ENCODE measurements around the gene COG7.

Gene COG7

DNA sequence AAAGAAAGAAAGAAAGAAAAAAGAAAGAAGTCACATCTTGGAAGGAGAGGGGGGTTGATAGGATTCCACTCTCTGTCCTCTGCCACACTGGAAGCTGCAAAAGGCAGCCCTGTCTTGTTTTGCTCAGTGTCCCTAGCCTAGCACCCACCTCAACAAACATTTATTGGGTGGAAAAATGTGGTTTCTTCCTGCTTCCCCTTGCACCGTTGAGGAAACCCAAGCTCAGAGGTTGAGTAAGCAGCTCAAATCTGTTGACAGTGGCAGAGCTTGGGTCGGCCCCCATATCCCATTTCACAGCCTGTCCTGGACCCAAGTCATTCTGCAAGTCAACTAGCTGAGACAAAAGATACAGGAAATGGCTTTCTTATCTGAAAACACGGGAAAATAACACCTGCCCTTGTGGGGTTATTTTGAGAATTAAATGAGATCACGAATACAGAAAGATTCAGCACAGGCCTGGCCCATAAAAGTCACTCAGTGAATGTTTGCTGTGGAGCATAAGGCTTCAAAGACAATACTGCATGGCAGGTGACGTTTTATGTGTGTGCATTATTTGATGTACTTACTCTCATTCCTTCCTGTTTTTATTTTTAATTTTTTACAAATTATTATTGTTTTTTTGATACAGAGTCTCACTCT is 87.3 kb downstream of the COG7 start:
- no peak for DNase-seq (ENCODE audit: low read depth)

DNA sequence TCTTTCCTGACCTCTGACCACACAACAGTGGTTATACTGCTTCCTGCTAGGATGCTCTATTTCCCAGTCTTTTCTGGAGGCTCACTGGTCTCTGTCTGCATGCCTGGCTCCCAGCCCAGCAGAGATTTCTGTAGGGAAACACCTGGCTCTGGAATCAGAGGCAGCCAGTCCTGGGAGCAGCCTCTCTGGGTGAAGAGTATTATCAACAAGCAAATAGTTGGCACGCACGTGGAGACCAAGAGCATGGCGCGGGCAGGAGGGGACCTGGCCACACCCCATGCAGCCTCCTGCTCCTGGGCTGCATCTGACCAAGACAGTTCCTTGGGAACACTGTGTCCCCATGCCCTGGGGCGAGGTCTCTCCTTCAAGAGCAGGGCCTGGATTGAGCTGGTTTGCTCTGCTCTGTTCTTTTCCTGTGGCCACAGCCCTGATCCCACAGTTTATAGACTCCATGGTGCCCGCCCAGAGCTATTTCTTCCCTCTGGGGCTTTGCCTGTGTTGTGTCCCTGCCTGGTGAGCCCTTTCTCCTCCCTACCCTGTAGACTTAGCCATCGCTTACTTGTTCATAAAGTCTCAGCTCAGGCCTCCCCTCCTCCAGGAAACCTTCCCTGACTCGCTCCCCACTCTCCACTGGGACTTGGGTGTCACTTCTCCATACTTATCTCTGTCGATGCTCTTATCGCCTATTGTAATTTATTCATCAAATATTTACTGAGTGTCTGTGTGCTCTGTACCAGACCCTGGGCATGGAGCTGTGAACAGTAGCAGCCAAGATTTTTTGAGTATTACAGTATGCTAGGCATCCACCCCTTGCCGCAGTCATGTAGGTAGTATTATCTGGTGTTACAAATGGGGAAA is 90.3 kb downstream of the COG7 start:
- H3K4me3 ChIP-seq (ENCODE audit: low read length) = no peak overlapping the region
- DNase-seq (ENCODE audit: low read depth) = no peak
- TF ChIP-seq, protein P1, sequence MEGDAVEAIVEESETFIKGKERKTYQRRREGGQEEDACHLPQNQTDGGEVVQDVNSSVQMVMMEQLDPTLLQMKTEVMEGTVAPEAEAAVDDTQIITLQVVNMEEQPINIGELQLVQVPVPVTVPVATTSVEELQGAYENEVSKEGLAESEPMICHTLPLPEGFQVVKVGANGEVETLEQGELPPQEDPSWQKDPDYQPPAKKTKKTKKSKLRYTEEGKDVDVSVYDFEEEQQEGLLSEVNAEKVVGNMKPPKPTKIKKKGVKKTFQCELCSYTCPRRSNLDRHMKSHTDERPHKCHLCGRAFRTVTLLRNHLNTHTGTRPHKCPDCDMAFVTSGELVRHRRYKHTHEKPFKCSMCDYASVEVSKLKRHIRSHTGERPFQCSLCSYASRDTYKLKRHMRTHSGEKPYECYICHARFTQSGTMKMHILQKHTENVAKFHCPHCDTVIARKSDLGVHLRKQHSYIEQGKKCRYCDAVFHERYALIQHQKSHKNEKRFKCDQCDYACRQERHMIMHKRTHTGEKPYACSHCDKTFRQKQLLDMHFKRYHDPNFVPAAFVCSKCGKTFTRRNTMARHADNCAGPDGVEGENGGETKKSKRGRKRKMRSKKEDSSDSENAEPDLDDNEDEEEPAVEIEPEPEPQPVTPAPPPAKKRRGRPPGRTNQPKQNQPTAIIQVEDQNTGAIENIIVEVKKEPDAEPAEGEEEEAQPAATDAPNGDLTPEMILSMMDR (conservative IDR thresholded peaks at IDR 0.05; ENCODE audit: low read depth, low read length) = no peak

More for the DNA sequence above, 87.3 kb downstream of the COG7 start:
- TF ChIP-seq, protein P1 (conservative IDR thresholded peaks at IDR 0.05; ENCODE audit: low read depth, low read length) = no peak
- no peak overlapping the region for H3K4me3 ChIP-seq (ENCODE audit: low read length)

DNA sequence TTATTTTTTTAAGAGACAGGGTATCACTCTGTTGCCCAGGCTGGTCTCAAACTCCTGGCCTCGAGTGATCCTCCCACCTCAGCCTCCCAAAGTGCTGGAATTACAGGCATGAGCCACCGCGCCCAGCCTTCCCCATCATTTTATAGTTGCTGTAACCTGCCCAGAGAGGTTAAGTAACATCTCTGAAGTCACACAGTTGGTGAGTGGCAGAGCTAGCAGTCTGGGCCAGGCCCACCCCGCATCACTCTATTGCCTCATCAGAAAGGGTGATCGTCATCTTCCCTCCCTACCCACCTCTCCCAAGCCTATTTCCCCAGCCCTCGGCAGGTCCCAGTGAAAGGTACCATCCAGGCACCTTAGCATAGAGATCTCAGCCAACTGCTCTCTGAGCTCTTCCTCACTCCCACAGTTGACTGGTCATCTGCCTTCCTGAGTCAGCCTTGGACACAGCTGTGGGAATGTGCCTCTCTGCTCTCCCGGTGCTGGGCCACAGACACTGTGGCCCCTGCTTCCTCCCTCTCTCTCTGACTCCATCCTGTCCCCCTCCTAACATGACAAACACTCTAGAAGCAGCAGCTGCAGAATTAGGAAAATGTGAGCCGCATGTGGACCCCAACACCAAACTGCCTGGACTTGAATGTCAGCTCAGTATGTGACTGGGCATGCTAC is 93.8 kb downstream of the COG7 start:
- no peak for DNase-seq (ENCODE audit: low read depth)
- TF ChIP-seq, protein P1 (conservative IDR thresholded peaks at IDR 0.05; ENCODE audit: low read depth, low read length) = no peak
- H3K4me3 ChIP-seq (ENCODE audit: low read length) = no peak overlapping the region

DNA sequence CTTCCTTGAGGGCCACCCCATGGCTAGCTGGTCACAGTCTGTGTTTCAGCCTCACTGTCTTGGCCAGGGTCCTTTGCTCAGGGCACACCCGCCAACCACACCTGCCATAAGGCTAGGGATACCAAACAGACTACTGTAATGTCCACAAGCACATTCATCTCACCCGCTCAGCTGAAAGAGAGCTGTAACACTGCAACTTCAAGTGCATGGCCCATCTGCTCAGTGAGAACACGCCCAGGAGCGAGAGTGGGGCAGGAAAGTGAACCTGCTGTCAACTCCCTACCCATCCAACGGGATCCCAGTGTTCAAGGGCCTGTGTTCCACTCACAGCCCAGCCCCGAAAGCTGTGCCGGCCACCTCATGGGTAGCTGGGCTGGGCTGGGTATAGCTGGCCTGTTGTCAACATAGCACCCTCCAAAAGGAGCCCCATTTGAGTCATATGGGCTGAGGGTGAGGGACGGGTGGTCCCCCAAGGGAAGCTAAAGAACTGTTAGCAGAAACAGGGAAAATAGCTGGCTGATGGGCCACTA is 95.2 kb downstream of the COG7 start:
- no peak overlapping the region for H3K4me3 ChIP-seq (ENCODE audit: low read length)
- TF ChIP-seq, protein P1 (conservative IDR thresholded peaks at IDR 0.05; ENCODE audit: low read depth, low read length) = no peak
- no peak for DNase-seq (ENCODE audit: low read depth)

DNA sequence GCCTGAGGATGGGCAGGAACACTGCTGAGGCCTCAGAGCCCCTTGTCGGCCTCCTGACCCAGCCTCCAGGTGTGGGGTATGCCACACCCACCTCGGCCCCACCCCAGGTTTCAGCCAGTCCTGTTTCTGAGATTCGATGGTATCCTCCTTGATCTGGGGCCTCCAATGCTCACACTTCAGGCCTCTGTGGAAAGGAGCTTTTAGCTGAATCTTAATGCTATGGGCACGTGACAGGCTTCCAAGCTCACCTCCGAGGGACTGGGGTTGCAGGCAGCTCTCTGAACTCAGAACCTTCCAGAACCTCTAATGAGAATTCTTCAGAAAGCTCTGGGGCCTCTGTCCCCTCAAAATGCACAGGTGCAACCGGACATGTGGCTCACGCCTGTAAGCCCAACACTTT is 96.0 kb downstream of the COG7 start:
- no peak for DNase-seq (ENCODE audit: low read depth)
- TF ChIP-seq, protein P1 (conservative IDR thresholded peaks at IDR 0.05; ENCODE audit: low read depth, low read length) = no peak

DNA sequence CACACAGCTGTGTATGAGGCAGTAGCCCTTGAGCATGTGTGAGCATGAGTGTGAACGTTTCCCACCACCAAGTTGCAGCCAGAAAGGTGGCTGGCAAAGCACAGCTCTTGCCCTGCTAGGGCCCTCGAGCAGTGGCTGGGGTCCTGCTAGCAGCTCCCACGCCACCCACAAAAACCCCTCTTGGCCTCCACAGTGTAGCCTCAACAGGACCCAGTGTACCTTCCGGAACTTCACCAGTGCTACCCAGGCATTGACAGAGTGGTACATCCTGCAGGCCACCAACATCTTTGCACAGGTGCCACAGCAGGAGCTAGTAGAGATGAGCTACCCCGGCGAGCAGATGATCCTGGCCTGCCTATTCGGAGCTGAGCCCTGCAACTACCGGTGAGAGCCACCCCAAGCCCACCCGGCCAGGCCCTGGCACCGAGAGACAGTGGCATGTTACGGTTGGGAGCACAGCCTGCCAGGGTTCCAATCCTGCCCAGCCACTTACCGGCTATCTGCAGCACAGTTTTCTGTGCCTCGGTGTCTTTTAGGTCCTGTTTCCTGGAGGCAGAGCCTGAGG is 97.8 kb downstream of the COG7 start:
- TF ChIP-seq, protein P1 (conservative IDR thresholded peaks at IDR 0.05; ENCODE audit: low read depth, low read length) = no peak
- no peak for DNase-seq (ENCODE audit: low read depth)

More for the DNA sequence above, 96.0 kb downstream of the COG7 start:
- no peak overlapping the region for H3K4me3 ChIP-seq (ENCODE audit: low read length)

More for the DNA sequence above, 97.8 kb downstream of the COG7 start:
- no peak overlapping the region for H3K4me3 ChIP-seq (ENCODE audit: low read length)

All from retinal pigment epithelial cell (primary cell).